HEK293 (cell line): ENCODE measurements around the gene PLAU.

Source experiments
- GFI1B ChIP-seq: fragments of 450-650 bp; formaldehyde crosslinking; IDR thresholded peaks from 2 replicates; pipeline ENCODE4 v1.5.1; 2016; ENCODE audit warnings: missing biosample characterization, missing genetic modification characterization
- HOXA7 ChIP-seq: sonication (generic); formaldehyde crosslinking; IDR thresholded peaks from 2 replicates; pipeline ENCODE4 v1.8.1; 2022; ENCODE audit warnings: missing genetic modification reagents, borderline replicate concordance
- KLF10 ChIP-seq: fragments of 450-650 bp; IDR thresholded peaks from 2 replicates; pipeline ENCODE4 v1.5.1; 2018; ENCODE audit warnings: missing biosample characterization, mild to moderate bottlenecking, missing genetic modification characterization
- MEIS1 ChIP-seq: sonication (generic); formaldehyde crosslinking; IDR thresholded peaks from 2 replicates; pipeline ENCODE4 v1.8.1; 2022; ENCODE audit warnings: missing genetic modification reagents, mild to moderate bottlenecking, borderline replicate concordance
- OSR2 ChIP-seq: fragments of 450-650 bp; formaldehyde crosslinking; IDR thresholded peaks from 2 replicates; pipeline ENCODE4 v1.5.1; 2016; ENCODE audit warnings: missing biosample characterization, missing genetic modification characterization
- RBAK ChIP-seq: fragments of 450-650 bp; formaldehyde crosslinking; IDR thresholded peaks from 2 replicates; pipeline ENCODE4 v1.5.1; 2016; ENCODE audit warnings: missing biosample characterization, missing genetic modification characterization
- ZBTB44 ChIP-seq: fragments of 450-650 bp; IDR thresholded peaks from 2 replicates; pipeline ENCODE4 v1.5.1; 2018; ENCODE audit warnings: missing biosample characterization, mild to moderate bottlenecking, missing genetic modification characterization
- ZNF16 ChIP-seq: fragments of 450-650 bp; formaldehyde crosslinking; IDR thresholded peaks from 2 replicates; pipeline ENCODE4 v1.5.1; 2016; ENCODE audit warnings: low read depth, missing biosample characterization, missing genetic modification characterization
- ZNF266 ChIP-seq: fragments of 450-650 bp; formaldehyde crosslinking; IDR thresholded peaks from 2 replicates; pipeline ENCODE4 v1.5.1; 2016; ENCODE audit warnings: missing biosample characterization, missing genetic modification characterization, low read depth
- ZNF292 ChIP-seq: fragments of 450-650 bp; formaldehyde crosslinking; IDR thresholded peaks from 2 replicates; pipeline ENCODE4 v1.5.1; 2016; ENCODE audit warnings: low read depth, missing biosample characterization, missing genetic modification characterization, borderline replicate concordance
- ZNF311 ChIP-seq: fragments of 450-650 bp; formaldehyde crosslinking; IDR thresholded peaks from 2 replicates; pipeline ENCODE4 v1.5.1; 2017; ENCODE audit warnings: missing biosample characterization, missing genetic modification characterization, borderline replicate concordance
- ZNF37A ChIP-seq: fragments of 450-650 bp; IDR thresholded peaks from 2 replicates; pipeline ENCODE4 v1.5.1; 2018; ENCODE audit warnings: missing biosample characterization, missing genetic modification characterization
- ZNF391 ChIP-seq: fragments of 450-650 bp; formaldehyde crosslinking; IDR thresholded peaks from 2 replicates; pipeline ENCODE4 v1.5.1; 2016; ENCODE audit warnings: low read depth, missing biosample characterization, missing genetic modification characterization, borderline replicate concordance
- ZNF404 ChIP-seq: fragments of 450-650 bp; formaldehyde crosslinking; IDR thresholded peaks from 2 replicates; pipeline ENCODE4 v1.5.1; 2017; ENCODE audit warnings: missing biosample characterization, missing genetic modification characterization
- ZNF473 ChIP-seq: fragments of 450-650 bp; formaldehyde crosslinking; IDR thresholded peaks from 2 replicates; pipeline ENCODE4 v1.5.1; 2017; ENCODE audit warnings: missing biosample characterization, missing genetic modification characterization
- ZNF654 ChIP-seq: fragments of 450-650 bp; formaldehyde crosslinking; IDR thresholded peaks from 2 replicates; pipeline ENCODE4 v1.5.1; 2016; ENCODE audit warnings: low read depth, missing biosample characterization, missing genetic modification characterization
- ZNF701 ChIP-seq: fragments of 450-650 bp; formaldehyde crosslinking; IDR thresholded peaks from 2 replicates; pipeline ENCODE4 v1.5.1; 2016; ENCODE audit warnings: missing biosample characterization, missing genetic modification characterization
- ZNF830 ChIP-seq: fragments of 450-650 bp; IDR thresholded peaks from 2 replicates; pipeline ENCODE4 v1.5.0; 2018; ENCODE audit warnings: missing biosample characterization, missing genetic modification characterization, low read depth, mild to moderate bottlenecking, moderate library complexity
- ZNF837 ChIP-seq: fragments of 450-650 bp; formaldehyde crosslinking; IDR thresholded peaks from 2 replicates; pipeline ENCODE4 v1.5.1; 2016; ENCODE audit warnings: missing biosample characterization, missing genetic modification characterization
- ZXDB ChIP-seq: fragments of 450-650 bp; formaldehyde crosslinking; IDR thresholded peaks from 2 replicates; pipeline ENCODE4 v1.5.1; 2016; ENCODE audit warnings: missing biosample characterization, missing genetic modification characterization
- TF ChIP-seq, protein P1 (sequence below): fragments of 450-650 bp; formaldehyde crosslinking; IDR thresholded peaks from 2 replicates; pipeline ENCODE4 v1.5.1; 2016; ENCODE audit warnings: missing biosample characterization, missing genetic modification characterization, borderline replicate concordance
- TF ChIP-seq, protein P2 (sequence below): fragments of 450-650 bp; formaldehyde crosslinking; conservative IDR thresholded peaks from 2 replicates; pipeline ENCODE4 v1.5.1; 2016; ENCODE audit warnings: low read depth, missing biosample characterization, missing genetic modification characterization
- TF ChIP-seq, protein P3 (sequence below): IDR thresholded peaks from 2 replicates; pipeline ENCODE4 v1.6.1; 2011; ENCODE audit warnings: mild to moderate bottlenecking, low read depth, low read length, borderline replicate concordance
- TF ChIP-seq, protein P4 (sequence below): fragments of 450-650 bp; formaldehyde crosslinking; IDR thresholded peaks from 2 replicates; pipeline ENCODE4 v1.5.1; 2016; ENCODE audit warnings: missing biosample characterization, missing genetic modification characterization
- TF ChIP-seq, protein P5 (sequence below): fragments of 450-650 bp; formaldehyde crosslinking; IDR thresholded peaks from 2 replicates; pipeline ENCODE4 v1.5.1; 2017; ENCODE audit warnings: missing biosample characterization, missing genetic modification characterization

The PLAU gene

DNA sequence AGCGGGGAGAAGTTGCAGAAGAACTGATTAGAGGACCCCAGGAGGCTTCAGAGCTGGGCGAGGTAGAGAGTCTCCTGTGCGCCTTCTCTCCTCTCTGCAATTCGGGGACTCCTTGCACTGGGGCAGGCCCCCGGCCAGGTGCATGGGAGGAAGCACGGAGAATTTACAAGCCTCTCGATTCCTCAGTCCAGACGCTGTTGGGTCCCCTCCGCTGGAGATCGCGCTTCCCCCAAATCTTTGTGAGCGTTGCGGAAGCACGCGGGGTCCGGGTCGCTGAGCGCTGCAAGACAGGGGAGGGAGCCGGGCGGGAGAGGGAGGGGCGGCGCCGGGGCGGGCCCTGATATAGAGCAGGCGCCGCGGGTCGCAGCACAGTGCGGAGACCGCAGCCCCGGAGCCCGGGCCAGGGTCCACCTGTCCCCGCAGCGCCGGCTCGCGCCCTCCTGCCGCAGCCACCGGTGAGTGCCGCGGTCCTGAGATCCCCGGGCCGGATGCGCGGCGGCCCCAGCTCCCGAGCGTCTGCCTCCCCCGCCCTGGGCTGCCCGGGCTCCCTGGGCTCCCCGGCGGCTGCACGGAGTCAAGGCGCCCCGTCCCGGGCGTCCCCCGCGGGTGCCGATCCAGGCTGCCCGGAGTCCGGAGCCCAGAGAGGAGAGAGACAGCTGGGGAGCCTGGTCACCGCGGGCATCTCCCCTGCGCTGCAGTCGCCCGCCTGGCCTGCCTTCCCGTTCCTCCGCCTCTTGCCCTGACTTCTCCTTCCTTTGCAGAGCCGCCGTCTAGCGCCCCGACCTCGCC is at the start of gene PLAU (continued):
- TF ChIP-seq MEIS1 (CRISPR knock-in tag) (no peak), RBAK (tag by site-specific recombination) (no peak), ZNF473 (no peak), GFI1B (tag by site-specific recombination) (no peak), ZNF837 (tag by site-specific recombination) (no peak), ZNF37A (tag by site-specific recombination) (no peak), KLF10 (tag by site-specific recombination) (peak; percentile 47; the same call in 1 of the 2 replicates), ZNF404 (tag by site-specific recombination) (no peak), OSR2 (tag by site-specific recombination) (no peak), ZNF292 (tag by site-specific recombination) (no peak), ZNF311 (tag by site-specific recombination) (no peak), ZNF266 (tag by site-specific recombination) (no peak), ZNF654 (tag by site-specific recombination) (no peak), ZNF16 (tag by site-specific recombination) (no peak), ZNF391 (tag by site-specific recombination) (no peak), HOXA7 (CRISPR knock-in tag) (no peak), ZBTB44 (tag by site-specific recombination) (no peak), ZNF830 (no peak), ZNF701 (tag by site-specific recombination) (no peak), ZXDB (tag by site-specific recombination) (no peak)
- TF ChIP-seq, protein P1, sequence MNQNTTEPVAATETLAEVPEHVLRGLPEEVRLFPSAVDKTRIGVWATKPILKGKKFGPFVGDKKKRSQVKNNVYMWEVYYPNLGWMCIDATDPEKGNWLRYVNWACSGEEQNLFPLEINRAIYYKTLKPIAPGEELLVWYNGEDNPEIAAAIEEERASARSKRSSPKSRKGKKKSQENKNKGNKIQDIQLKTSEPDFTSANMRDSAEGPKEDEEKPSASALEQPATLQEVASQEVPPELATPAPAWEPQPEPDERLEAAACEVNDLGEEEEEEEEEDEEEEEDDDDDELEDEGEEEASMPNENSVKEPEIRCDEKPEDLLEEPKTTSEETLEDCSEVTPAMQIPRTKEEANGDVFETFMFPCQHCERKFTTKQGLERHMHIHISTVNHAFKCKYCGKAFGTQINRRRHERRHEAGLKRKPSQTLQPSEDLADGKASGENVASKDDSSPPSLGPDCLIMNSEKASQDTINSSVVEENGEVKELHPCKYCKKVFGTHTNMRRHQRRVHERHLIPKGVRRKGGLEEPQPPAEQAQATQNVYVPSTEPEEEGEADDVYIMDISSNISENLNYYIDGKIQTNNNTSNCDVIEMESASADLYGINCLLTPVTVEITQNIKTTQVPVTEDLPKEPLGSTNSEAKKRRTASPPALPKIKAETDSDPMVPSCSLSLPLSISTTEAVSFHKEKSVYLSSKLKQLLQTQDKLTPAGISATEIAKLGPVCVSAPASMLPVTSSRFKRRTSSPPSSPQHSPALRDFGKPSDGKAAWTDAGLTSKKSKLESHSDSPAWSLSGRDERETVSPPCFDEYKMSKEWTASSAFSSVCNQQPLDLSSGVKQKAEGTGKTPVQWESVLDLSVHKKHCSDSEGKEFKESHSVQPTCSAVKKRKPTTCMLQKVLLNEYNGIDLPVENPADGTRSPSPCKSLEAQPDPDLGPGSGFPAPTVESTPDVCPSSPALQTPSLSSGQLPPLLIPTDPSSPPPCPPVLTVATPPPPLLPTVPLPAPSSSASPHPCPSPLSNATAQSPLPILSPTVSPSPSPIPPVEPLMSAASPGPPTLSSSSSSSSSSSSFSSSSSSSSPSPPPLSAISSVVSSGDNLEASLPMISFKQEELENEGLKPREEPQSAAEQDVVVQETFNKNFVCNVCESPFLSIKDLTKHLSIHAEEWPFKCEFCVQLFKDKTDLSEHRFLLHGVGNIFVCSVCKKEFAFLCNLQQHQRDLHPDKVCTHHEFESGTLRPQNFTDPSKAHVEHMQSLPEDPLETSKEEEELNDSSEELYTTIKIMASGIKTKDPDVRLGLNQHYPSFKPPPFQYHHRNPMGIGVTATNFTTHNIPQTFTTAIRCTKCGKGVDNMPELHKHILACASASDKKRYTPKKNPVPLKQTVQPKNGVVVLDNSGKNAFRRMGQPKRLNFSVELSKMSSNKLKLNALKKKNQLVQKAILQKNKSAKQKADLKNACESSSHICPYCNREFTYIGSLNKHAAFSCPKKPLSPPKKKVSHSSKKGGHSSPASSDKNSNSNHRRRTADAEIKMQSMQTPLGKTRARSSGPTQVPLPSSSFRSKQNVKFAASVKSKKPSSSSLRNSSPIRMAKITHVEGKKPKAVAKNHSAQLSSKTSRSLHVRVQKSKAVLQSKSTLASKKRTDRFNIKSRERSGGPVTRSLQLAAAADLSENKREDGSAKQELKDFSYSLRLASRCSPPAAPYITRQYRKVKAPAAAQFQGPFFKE = no peak
- TF ChIP-seq, protein P2, sequence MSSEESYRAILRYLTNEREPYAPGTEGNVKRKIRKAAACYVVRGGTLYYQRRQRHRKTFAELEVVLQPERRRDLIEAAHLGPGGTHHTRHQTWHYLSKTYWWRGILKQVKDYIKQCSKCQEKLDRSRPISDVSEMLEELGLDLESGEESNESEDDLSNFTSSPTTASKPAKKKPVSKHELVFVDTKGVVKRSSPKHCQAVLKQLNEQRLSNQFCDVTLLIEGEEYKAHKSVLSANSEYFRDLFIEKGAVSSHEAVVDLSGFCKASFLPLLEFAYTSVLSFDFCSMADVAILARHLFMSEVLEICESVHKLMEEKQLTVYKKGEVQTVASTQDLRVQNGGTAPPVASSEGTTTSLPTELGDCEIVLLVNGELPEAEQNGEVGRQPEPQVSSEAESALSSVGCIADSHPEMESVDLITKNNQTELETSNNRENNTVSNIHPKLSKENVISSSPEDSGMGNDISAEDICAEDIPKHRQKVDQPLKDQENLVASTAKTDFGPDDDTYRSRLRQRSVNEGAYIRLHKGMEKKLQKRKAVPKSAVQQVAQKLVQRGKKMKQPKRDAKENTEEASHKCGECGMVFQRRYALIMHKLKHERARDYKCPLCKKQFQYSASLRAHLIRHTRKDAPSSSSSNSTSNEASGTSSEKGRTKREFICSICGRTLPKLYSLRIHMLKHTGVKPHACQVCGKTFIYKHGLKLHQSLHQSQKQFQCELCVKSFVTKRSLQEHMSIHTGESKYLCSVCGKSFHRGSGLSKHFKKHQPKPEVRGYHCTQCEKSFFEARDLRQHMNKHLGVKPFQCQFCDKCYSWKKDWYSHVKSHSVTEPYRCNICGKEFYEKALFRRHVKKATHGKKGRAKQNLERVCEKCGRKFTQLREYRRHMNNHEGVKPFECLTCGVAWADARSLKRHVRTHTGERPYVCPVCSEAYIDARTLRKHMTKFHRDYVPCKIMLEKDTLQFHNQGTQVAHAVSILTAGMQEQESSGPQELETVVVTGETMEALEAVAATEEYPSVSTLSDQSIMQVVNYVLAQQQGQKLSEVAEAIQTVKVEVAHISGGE (tag by site-specific recombination) = peak; percentile 35; the same call in 1 of the 2 replicates
- TF ChIP-seq, protein P3, sequence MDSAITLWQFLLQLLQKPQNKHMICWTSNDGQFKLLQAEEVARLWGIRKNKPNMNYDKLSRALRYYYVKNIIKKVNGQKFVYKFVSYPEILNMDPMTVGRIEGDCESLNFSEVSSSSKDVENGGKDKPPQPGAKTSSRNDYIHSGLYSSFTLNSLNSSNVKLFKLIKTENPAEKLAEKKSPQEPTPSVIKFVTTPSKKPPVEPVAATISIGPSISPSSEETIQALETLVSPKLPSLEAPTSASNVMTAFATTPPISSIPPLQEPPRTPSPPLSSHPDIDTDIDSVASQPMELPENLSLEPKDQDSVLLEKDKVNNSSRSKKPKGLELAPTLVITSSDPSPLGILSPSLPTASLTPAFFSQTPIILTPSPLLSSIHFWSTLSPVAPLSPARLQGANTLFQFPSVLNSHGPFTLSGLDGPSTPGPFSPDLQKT = no peak
- TF ChIP-seq, protein P4, sequence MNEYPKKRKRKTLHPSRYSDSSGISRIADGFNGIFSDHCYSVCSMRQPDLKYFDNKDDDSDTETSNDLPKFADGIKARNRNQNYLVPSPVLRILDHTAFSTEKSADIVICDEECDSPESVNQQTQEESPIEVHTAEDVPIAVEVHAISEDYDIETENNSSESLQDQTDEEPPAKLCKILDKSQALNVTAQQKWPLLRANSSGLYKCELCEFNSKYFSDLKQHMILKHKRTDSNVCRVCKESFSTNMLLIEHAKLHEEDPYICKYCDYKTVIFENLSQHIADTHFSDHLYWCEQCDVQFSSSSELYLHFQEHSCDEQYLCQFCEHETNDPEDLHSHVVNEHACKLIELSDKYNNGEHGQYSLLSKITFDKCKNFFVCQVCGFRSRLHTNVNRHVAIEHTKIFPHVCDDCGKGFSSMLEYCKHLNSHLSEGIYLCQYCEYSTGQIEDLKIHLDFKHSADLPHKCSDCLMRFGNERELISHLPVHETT (tag by site-specific recombination) = no peak
- TF ChIP-seq, protein P5, sequence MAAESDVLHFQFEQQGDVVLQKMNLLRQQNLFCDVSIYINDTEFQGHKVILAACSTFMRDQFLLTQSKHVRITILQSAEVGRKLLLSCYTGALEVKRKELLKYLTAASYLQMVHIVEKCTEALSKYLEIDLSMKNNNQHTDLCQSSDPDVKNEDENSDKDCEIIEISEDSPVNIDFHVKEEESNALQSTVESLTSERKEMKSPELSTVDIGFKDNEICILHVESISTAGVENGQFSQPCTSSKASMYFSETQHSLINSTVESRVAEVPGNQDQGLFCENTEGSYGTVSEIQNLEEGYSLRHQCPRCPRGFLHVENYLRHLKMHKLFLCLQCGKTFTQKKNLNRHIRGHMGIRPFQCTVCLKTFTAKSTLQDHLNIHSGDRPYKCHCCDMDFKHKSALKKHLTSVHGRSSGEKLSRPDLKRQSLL (tag by site-specific recombination) = no peak
